GM12872 (cell line): Measurements from ENCODE around the gene TCHP.

Experiments used
- CTCF ChIP-seq: IDR thresholded peaks from 3 replicates; pipeline ENCODE4 v1.5.1; 2011; ENCODE audit warnings: low read depth, mild to moderate bottlenecking, low read length, moderate library complexity; ENCODE audit not compliant: insufficient read depth

The TCHP gene

GRCh38 chr12:109952873-109953272 is 52.8 kb downstream of the TCHP start:
- TF ChIP-seq CTCF, result no peak

GRCh38 chr12:109953656-109954055 is 53.6 kb downstream of the TCHP start:
- no peak for TF ChIP-seq CTCF

GRCh38 chr12:109958374-109958773 is 58.3 kb downstream of the TCHP start:
- no peak for TF ChIP-seq CTCF

- no peak for TF ChIP-seq CTCF
These were observed 59.5 kb downstream of the TCHP start for GRCh38 chr12:109959411-109960093.

DNA sequence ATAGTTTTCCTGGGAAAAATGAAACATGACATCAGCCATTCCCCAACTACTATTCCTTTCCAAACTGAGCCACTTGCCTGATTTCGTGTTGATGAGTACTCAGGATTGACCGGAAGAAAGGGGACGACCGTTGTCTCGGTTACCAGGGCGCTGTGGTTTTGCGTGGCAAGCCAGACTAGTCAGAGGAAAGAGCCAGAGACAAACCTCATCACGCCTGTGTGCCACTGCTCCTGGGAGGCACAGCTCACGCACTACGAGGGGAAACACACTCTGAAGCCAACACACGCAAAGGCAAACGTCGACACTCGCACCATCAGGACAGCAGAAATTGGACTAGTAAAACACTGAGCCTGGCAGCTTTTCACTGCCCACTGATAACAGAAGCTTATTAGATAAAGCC is 61.1 kb downstream of the TCHP start:
- no peak for TF ChIP-seq CTCF

GRCh38 chr12:109961612-109962011 is 61.5 kb downstream of the TCHP start:
- no peak for TF ChIP-seq CTCF

DNA sequence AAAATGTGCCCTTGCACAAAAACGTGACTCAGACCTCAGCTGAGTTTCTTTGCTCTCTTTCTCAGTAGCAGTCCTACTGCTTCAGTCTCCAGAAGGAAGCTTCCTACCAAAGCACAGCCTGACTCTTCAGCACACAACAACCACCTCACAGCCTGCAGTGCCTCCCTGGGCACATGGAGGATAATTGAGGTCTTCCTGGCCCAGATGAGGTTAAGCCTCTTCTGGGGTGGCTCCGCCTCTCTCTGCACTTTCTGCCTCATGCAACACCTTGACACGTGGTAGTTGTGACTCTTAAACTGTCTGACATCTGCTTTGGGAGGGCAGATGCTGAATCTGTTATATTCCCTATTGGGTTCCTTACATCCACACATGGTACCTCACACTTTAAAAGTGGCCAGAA is 62.3 kb downstream of the TCHP start:
- no peak for TF ChIP-seq CTCF
